Nephron progenitor cell (in vitro differentiated cells): ENCODE results near the gene LRCH1.

Source experiments
- DNase-seq: peaks from one replicate; pipeline ENCODE4 v3.0.0; 2021
- H3K27ac Mint-ChIP-seq: 2 replicates; pipeline ENCODE4 v1.8.0; 2021; ENCODE audit warnings: mild to moderate bottlenecking, moderate library complexity, mixed read lengths
- H3K27me3 Mint-ChIP-seq: 2 replicates; pipeline ENCODE4 v1.8.0; 2021; ENCODE audit warnings: mild to moderate bottlenecking, low read depth, mixed read lengths; ENCODE audit not compliant: poor library complexity
- H3K36me3 Mint-ChIP-seq: 2 replicates; pipeline ENCODE4 v1.8.0; 2021; ENCODE audit warnings: low read depth, mixed read lengths
- H3K4me1 Mint-ChIP-seq: 2 replicates; pipeline ENCODE4 v1.8.0; 2021; ENCODE audit warnings: mixed read lengths
- H3K4me3 Mint-ChIP-seq: 2 replicates; pipeline ENCODE4 v1.8.0; 2021; ENCODE audit warnings: mild to moderate bottlenecking, moderate library complexity, mixed read lengths
- H3K9me3 Mint-ChIP-seq: 2 replicates; pipeline ENCODE4 v1.8.0; 2021; ENCODE audit warnings: mild to moderate bottlenecking, moderate library complexity, mixed read lengths
- CTCF ChIP-seq: fragments of 200-600 bp; sonication (generic); IDR thresholded peaks from 2 replicates; pipeline ENCODE4 v1.5.0; 2021; ENCODE audit warnings: antibody characterized with exemption

LRCH1 gene

DNA sequence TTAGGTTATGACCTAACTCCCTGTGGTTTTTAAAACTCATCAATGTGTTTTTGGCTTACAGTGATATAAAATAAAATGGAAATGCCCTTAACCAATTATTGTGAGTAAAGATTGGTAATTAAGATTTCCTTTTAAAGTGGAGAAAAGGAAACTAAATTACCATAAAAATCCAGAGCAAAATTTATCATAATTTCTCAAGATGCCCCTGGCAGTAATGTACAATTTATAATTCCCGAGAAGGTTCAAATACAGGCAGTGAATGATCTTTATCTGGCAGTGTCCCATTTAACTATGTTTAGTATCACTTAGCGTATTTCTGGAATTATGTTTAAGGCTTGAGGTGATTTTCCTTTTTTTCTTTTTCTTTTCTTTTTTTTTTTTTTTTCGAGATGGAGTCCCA lies 182.5 kb downstream of the LRCH1 start:
- TF ChIP-seq CTCF = no peak
- Mint-ChIP-seq H3K9me3 (no peaks in the 10 kb centered on the region), H3K36me3 (peaks cover 28% of the 10 kb centered on the region), H3K27me3 (no peaks in the 10 kb centered on the region), H3K4me1 (no peaks in the 10 kb centered on the region), H3K27ac (no peak overlapping the region), H3K4me3 (no peak overlapping the region)
- no peak for DNase-seq

DNA sequence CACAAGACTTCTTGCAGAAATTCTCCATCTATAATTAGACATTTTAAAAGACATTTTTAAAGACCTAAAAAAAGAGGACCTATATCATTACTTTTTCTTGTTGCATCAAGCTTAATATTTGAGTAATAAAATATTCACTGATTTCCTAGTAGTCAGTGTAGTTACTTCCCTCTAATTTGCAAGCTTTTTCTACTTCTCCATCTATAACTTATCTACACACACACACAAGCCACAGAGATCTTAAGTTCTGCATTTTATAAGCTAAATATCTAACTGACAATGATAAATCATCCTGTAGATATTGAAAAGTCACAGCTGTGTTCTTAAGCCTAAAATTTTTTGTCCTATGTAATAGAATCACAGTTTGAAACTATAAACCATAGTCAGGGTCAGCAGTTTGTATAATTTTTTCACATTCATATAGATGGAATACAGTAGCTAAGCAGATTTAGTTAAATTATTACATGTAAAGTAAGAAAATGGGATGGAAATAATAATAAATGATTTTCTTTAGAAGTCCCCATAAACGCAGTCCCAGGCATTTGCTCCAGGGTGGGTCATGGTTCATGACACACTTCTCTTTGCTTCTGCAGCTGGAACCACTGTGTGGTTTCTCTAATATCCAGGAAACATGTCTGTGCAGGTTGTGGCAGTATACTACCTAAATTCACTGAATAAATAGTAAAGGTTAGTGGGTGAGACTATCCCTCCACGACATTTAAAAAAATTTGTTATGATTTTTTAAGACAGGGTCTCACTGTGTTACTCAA lies 183.8 kb downstream of the LRCH1 start:
- peaks cover 33% of the 10 kb centered on the region for H3K36me3 Mint-ChIP-seq
- no peaks in the 10 kb centered on the region for H3K27me3 Mint-ChIP-seq
- H3K4me1 Mint-ChIP-seq = no peaks in the 10 kb centered on the region
- no peak for TF ChIP-seq CTCF
- no peak overlapping the region for H3K4me3 Mint-ChIP-seq
- H3K9me3 Mint-ChIP-seq = no peaks in the 10 kb centered on the region
- H3K27ac Mint-ChIP-seq = no peak overlapping the region
- DNase-seq = no peak

- H3K27me3 Mint-ChIP-seq = no peaks in the 10 kb centered on the region
Observed at GRCh38 chr13:46738055-46738454, 185.1 kb downstream of the LRCH1 start.

DNA sequence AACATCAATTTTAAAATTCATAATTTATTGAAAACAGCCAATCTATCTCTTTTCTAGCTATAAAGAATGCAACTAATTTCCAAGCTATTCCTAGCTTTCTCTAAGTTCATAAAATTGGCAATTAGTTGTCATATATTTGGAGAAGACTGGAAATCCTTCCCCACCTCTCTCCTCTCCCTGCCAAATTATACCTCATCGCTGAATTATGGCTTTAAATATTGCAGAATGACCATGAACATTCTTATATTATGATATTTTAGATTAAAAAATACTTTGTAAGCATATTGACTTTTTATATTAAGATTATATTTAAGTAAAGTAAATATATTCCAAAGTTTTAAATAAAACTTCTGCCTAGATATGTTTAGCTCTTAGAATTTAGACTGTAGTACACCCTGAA lies 185.8 kb downstream of the LRCH1 start:
- no peak overlapping the region for H3K4me3 Mint-ChIP-seq
- no peak overlapping the region for H3K27ac Mint-ChIP-seq
- no peaks in the 10 kb centered on the region for H3K4me1 Mint-ChIP-seq
- H3K36me3 Mint-ChIP-seq = peaks cover 31% of the 10 kb centered on the region
- no peak for DNase-seq
- no peaks in the 10 kb centered on the region for H3K9me3 Mint-ChIP-seq
- TF ChIP-seq CTCF = no peak
- no peaks in the 10 kb centered on the region for H3K27me3 Mint-ChIP-seq

More at GRCh38 chr13:46738055-46738454, 185.1 kb downstream of the LRCH1 start:
- TF ChIP-seq CTCF = no peak
- H3K4me1 Mint-ChIP-seq = no peaks in the 10 kb centered on the region
- H3K36me3 Mint-ChIP-seq = peaks cover 27% of the 10 kb centered on the region
- H3K27ac Mint-ChIP-seq = no peak overlapping the region
- no peaks in the 10 kb centered on the region for H3K9me3 Mint-ChIP-seq
- DNase-seq = no peak
- H3K4me3 Mint-ChIP-seq = no peak overlapping the region

GRCh38 chr13:46739447-46740098 lies 186.6 kb downstream of the LRCH1 start:
- no peak for TF ChIP-seq CTCF
- DNase-seq = no peak
- Mint-ChIP-seq H3K4me3 (no peak overlapping the region), H3K36me3 (peaks cover 39% of the 10 kb centered on the region), H3K9me3 (no peaks in the 10 kb centered on the region), H3K4me1 (no peaks in the 10 kb centered on the region), H3K27me3 (no peaks in the 10 kb centered on the region), H3K27ac (no peak overlapping the region)

DNA sequence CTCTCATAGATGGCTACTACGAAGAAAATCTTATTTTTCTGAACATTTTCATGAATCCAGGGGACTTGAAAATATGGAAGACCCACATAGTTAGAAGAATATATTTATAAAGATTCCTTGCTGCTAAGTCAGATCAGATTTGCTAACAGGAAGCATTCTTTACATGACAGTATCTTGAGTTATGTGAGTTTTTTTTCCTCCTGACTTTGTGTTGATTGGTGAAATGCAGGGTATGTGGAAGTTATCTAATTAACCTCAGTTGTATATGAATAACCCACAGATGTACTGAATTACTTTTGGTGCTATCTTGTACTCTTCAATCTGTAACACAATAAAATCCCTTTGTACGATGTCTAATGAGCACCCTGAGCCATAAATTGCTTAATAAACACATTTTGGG lies 190.2 kb downstream of the LRCH1 start:
- Mint-ChIP-seq H3K27me3 (no peaks in the 10 kb centered on the region), H3K36me3 (peaks cover 67% of the 10 kb centered on the region), H3K4me1 (no peaks in the 10 kb centered on the region), H3K27ac (no peak overlapping the region), H3K4me3 (no peak overlapping the region), H3K9me3 (no peaks in the 10 kb centered on the region)
- no peak for TF ChIP-seq CTCF
- no peak for DNase-seq
